Thyroid gland (tissue), 4 donors: ENCODE measurements around the gene CRNKL1.

Source experiments
- CTCF ChIP-seq, 6 experiments: fragments of 200-600 bp in 3 of 6; fragments of 450-650 bp in 3 of 6; sonication (generic) in 3 of 6; IDR thresholded peaks; one replicate each; pipeline ENCODE4 v1.5.1; 2016 to 2019; ENCODE audit warnings: antibody characterized with exemption in 6 of 6, mild to moderate bottlenecking in 2 of 6, inconsistent platforms in 1 of 6, moderate library complexity in 1 of 6
- POLR2A ChIP-seq, 2 donors: fragments of 450-650 bp; IDR thresholded peaks; one replicate each; pipeline ENCODE4 v1.6.1; 2017; ENCODE audit warnings: antibody characterized with exemption in 2 of 2, mild to moderate bottlenecking in 2 of 2, moderate library complexity in 1 of 2

DNA sequence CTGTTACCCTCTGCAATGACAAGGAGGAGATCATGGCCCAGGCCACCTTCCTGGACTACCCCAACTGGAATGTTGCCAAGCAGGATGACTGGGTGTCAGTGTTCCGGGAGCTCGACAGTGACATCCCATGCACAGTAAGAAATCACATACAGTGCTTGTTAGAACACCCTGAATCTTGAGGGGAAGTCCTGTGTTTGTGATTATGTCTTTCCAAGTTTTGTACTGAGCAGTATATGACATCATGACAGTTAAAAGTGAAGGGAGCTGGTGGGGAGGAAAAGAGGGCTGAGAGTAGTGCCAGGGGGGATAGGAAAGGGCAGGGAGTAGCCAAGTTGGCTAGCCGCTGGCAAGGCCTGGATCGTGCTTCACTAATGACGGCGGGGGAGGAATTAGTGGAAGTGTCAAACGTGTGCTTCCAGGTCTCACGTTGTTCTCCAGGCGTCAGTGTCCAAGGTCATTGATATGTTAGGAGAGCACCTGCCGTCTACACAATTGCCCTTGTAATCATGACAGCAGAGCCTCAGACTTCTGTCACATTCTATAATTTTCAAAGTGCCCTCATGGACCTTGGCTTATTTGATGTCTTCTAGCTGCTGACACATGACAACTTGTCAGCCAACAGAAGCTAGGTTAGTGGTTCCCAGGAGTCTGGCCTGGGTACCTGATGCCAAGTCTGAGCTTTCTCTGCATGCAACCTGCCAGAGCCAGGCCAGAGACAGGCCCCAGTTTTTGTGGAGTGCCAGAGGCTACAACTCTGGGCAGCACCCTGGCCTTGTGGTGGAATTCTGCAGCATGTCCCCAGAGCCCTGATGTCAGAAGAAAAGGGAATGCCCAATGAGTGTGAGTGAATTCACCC, 18.8 kb upstream of the CRNKL1 start:
- TF ChIP-seq POLR2A (IDR thresholded peaks at IDR 0.05), result no peak
- no peak for TF ChIP-seq CTCF (IDR thresholded peaks at IDR 0.05)
